HG03432 (cell line): Measurements from ENCODE around the gene OR6K2.
"Not testable (repeated sequence)": the region's sequence is repeated elsewhere in the genome, so short reads cannot be mapped to it uniquely, and the experiment has no call there.

Source experiments
- ATAC-seq: cut with Tn5 transposase; IDR thresholded peaks from one replicate; pipeline ENCODE4 v1.9.1; 2021; ENCODE audit warnings: mild to moderate bottlenecking, moderate library complexity; ENCODE audit not compliant: unreplicated experiment

Gene OR6K2, protein sequence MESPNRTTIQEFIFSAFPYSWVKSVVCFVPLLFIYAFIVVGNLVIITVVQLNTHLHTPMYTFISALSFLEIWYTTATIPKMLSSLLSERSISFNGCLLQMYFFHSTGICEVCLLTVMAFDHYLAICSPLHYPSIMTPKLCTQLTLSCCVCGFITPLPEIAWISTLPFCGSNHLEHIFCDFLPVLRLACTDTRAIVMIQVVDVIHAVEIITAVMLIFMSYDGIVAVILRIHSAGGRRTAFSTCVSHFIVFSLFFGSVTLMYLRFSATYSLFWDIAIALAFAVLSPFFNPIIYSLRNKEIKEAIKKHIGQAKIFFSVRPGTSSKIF

DNA sequence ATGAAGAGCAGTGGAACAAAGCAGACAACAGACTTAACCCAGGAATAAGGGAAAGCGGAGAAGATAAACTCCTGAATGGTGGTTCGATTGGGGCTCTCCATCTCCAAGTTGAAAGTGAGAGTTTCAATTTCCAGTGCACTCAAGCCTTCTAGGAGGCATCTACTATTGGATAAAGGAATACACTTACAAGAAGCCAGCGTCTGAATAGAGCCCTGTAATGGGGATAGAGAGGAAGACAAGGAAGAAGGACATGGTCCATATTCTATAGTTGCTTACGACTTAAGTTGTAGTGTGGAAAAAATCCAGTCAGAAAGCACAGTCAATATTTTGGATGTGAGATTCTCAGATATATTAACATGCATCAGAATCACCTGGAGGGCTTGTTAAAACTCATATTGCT, at the start of gene OR6K2:
Gene OR6K2, minus strand, starts transcription at position 101 of the 400 bp plus-strand sequence. Its CDS starts 0 bp downstream, at position 101.
- no peak for ATAC-seq

DNA sequence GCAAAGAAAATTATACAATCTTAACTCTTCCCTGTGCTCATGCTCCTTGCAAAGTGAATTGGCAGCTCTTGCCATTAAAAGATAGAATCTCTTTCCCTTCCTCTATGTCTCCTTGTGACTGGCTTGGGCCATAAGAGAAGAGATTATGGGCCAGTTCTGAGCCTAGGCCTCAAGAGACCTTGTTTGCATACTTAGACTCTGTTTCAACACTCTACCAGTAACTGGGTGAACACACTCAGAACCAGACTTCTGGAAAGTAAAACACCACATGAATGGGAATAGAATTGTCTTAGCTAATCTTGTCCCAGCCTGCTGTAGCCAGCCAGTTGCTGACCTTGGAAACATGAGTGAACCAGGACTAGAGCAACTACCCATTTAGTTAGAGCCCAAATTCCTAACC, 35.4 kb upstream of the OR6K2 start:
- no peak for ATAC-seq

DNA sequence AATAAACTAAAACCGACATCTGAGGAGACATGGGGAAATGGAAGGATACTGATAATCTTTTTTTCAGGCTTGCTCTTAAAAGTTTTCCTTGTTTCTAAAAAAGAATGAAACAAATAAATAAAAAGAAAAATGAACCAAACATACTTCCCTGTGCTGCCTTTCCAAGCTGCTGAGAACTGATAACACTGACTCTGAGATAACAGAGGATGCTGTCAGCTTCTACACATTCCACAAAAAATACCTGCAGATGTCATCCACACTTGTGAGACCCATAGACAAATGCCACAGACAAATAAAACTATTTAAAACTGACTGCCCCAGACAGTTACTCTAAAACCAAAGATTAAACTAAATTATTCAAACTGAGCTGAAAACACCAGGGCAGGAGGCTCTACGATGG, 32.1 kb upstream of the OR6K2 start:
- ATAC-seq: no peak

DNA sequence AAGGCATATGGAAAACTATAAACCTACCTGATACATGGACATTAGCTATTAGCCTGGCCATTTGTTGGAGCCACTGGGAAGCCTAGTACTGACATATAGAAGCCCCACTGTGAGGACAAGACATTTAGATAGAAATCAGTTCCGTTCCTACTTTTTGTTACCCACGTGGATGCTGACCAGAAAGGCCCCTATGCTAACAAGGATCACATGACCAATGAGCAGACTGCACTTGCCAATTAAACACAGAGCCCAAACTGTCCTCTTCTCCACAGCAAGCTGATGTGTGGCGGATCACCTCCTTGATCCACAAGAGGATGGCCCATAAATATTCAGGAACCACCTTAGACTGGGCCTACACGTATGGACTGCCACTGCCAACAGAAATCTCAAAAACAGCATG, 31.3 kb upstream of the OR6K2 start:
- no peak for ATAC-seq

DNA sequence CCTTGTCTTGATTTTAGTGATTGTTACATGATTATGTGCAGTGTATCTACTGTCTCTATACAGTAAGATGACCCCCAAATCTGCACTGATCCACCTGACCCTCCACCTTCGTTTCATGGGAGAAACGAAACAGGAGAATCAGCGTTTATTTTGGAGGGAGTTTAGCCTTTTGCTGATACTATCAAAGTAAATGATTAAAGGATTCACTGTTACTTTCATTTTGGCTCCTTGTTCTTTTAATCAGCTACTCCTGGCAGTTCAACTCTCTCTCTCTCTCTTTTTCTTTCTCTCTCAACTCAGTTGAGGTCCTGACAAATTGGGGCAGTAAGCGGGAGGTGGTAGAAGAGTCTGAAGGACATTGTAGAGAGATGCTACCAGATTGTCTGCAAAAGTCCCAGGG, 30.0 kb upstream of the OR6K2 start:
- ATAC-seq: no peak

DNA sequence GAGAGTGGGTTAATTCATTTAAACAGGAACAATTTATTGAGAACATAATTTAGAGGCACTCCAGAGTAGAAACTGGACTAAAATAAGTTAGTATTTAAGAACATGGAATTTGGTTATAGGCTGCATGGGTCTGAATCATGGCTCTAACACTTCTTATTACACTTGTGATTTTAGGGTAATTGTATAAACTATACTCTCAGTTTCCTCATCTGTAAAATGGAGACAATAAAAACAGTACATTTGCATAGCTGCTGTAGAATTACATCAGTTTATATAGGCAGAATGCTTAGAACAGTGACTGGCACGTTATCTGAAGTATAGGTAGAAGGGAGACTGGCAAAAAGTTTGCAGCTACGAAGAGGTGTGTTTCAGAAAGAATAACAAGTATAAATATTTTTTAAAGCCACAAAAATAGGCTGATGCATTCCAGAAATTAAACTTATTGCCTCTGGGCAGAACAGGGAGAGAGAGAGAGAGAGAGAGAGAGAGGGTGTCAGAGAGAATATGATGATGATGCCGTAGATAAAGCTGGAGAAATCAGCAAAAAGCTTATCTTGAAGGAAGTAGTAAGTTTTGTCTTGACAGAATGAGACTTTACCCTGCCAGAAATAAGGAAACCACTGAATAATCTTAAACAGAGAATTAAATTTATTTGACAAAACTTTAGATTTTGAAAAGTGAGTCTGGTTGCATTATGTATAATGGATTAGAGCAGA, 28.2 kb upstream of the OR6K2 start:
- no peak for ATAC-seq

DNA sequence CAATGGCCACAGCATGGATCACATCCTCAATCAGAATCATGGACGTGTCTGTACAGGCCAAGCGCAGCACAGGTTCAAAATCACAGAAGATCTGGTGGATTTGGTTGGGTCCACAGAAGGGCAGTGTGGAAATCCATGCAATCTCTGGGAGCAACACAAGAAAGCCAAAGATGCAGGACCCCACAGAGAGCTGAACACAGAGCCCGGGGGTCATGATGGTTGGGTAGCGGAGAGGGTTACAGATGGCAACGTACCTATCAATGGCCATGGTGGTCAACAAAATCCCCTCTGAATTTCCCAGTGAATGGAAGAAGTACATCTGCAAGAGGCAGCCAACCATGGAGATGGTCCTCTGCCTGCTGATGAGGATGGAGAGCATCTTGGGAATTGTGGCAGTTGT, 24.0 kb upstream of the OR6K2 start:
- no peak for ATAC-seq

DNA sequence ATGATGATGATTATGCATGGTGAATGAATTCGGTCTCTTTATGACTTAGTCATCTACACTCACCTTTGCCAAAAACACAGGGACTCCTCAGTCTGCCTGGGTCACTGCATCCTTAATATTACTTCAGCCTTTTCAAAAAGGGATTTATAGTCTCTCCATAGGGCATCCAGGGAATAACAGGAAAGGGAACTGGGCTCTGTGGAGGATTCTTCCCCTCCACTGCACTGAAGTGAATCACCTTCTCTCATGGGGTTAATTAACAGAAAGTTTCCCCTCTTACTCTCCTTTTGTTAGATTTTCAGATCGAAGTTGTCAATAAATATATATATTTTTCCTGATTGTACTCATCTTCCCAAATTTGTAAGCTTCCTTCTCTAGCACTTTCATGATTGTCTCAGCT, 20.2 kb upstream of the OR6K2 start, which contains the start of gene OR6K3:
Gene OR6K3, minus strand, starts transcription at position 101 of the 400 bp plus-strand sequence. CDS start 2,605 bp downstream, outside the sequence.
- ATAC-seq: no peak

DNA sequence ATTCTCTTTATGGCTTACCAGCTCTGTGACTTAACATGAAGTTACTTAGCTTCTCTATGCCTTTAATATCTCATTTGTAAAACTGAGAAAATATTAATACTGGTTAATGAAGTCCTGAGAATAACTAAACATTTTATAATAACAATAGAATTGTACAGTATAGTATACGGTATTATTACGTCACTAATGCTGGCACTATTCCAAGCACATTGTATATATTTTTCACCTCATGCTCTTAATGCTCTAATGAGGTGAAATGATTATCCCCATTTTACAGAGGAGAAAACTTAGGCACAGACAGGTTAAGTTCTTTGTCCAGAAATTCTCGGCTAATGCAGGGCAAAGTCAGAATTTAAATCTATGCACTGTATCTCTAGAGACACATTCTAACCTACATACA, 19.2 kb upstream of the OR6K2 start:
- no peak for ATAC-seq

DNA sequence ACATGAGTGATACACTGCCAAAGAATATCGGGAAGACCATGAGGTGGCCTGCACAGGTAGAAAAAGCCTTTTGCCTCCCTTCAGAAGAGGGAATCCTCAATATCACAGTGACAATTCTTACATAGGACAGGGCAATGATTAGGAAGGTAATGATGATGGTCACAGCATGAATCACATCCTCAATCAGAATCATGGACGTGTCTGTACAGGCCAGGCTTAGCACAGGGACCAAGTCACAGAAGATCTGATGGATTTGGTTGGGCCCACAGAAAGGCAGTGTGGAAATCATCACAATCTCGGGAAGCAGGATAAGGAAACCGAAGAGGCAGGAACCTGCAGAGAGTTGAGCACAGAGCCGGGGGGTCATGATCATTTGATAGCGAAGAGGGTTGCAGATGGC, 16.9 kb upstream of the OR6K2 start:
- no peak for ATAC-seq

DNA sequence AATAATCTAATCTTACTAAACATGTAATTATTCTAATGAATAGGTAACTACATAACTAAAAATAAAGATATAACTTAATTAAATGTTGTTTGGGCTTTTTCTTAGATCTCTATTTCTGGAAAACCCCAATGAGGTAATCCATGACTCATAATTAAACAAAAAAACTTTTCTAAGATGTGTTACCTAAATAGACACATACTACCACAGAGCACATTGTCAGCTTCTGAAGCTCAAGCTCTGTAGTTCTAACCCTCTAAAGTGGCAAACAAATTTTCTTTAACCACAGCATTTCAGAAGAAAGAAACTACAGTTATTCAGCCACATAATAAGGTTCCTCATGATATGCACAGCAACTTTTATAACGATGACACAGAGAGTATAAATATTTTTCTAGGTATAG, 15.9 kb upstream of the OR6K2 start:
- peak; percentile 91 for ATAC-seq

DNA sequence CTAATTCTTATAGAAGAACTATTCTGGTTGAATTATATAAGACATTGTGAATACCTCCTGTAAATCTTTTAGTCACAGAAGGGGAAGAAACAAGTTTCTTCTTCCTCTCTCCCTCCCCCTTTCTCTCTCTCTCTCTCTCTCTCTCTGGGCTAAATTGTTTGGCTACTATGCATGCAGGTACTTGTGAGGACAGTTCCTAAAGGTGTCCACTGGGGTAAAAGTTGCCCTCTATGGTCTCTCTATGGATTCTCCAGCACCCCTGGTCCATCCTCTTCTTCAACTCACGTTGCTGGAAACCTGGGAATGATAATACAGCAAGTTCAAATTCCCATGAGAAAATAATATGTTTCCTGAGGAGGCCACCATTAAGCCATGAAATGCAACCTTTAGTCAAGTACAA, 14.3 kb upstream of the OR6K2 start:
- no peak for ATAC-seq

DNA sequence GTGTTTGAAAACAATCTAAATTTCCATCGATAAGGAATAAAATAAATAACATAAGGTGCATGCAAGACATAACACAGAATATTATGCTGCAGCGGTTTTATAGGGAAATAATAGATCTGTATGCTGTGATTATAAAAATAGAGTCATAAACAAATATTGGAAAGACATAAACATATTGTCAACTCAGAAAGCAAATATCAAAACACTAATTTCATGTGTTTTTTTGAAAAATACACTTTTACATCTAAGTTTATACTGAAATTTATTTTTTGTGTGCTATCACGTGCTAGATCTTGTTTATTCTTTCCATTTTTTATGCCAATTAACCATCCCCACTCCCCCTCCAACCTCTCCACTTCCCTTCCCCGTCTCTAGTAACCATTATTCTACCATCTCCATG, 10.6 kb upstream of the OR6K2 start:
- no peak for ATAC-seq

DNA sequence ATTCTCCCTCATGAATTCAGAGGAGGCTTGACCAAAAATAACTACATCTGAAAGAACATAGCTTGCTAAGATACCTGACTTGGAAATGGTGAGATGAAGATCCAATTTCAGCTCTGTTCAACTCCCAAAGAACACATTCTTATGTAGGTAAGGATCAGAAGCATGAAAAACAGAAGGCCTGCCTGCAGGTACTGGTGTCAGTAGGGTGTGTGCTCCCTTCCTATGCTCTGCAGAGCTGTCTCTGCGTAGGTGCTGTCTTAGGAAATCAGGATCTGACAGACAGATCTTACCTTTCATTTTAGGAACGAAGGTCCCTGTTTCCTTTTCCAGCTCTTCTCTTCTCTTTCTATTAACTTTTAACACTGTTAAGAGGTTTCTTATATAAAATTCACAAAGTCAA, 5.6 kb upstream of the OR6K2 start:
- no peak for ATAC-seq

DNA sequence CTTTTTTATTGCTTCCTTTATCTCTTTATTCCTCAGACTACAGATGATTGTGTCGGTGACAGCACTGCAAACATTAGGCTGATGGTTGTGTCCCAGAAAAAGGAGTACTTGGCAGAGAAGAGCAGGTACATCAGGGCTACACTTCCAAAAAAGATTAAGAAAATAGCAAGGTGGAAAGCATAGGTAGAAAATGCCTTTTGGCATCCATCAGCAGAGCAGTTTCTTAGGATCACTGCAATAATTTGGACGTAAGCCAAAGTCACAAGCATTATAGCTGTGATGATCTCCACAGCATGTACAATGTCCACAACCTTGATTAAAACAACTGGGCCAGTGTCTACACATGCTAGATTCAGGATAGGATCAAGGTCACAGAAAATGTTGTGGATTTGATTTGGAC, 5.9 kb downstream of the OR6K2 start:
- no peak for ATAC-seq

DNA sequence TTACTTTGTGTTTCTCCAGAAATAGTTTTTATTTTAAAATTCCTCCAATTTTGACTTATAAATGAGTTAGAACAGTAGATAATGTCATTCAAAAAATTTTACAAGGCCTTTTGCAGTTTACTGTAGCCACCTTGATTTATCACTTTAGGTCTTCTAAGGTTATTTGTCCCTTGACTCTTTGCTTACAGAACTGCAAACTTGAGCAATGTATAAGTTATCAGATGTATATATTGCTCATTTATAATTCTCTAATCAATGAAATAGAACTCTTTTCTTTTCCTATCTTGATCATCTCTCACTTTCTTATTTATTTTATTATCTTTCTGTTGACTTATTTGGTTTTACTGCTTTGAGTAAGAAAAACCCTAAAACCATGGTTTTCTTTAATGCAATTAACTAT, 8.1 kb downstream of the OR6K2 start:
- no peak for ATAC-seq

DNA sequence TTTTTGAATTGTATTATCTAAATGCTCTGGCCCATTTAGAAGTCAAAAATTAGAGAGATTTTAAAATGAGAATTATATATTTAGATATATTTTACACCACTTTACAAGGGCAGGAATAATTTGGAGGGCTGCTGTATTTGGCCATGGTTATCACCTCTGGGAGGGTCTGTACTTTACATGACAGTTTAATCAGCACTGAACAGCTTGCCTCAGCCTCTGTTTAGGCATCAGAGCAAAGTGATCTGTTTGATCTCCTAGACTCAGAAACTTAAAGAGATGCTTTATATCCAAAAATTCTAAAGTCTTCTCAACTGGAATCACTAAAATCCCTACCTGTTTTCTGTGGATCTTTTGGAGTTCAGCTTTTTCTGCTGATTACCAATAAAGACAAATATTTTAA, 8.5 kb downstream of the OR6K2 start:
- no peak for ATAC-seq

DNA sequence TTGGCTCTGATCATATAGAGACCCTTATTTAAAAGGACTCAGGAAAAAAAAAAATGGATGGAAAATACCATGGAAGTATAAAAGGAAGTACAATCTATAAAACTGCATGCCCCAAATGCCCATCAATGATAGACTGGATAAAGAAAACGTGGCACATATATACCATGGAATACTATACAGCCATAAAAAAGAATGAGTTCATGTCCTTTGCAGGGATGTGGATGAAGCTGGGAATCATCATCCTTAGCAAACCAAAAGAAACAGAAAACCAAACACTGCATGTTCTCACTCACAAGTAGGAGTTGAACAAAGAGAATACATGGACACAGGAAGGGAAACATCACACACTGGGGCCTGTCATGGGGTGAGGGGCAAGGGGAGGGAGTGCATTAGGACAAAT, 9.3 kb downstream of the OR6K2 start:
- not testable (repeated sequence) for ATAC-seq

DNA sequence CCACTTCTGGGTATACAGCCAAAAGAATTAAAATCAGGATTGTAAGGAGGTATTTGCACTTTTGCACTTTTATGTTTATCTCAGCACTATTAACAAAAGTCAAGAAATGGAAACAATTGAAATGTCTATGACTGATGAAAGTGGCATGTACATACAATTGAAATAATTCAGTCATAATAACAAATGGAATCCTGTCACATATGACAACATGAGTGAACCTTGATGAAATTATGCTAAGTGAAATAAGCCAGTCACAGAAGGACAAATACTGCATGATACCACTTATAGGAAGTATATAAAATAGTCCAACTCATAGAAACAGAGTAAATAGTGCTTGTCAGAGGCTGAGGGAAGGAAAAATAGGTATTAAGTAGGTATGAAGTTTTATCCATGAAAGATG, 10.6 kb downstream of the OR6K2 start:
- ATAC-seq: no peak

DNA sequence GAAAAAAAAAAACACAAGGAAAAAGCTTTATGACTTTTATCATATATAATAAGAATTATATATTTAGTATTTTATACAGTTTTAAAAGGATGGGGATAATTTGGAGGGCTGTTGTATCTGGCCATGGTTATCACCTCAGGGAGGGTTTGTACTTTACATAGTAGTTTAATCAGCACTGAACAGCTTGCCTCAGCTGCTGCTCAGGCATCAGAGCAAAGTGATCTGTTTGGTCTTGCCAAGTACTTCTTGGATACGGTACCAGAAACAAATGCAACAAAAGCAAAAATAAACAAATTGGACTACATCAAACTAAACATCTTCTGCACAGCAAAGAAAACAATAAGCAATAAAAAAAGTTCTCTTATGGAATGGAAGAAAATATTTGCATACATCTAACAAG, 11.3 kb downstream of the OR6K2 start:
- ATAC-seq: no peak

DNA sequence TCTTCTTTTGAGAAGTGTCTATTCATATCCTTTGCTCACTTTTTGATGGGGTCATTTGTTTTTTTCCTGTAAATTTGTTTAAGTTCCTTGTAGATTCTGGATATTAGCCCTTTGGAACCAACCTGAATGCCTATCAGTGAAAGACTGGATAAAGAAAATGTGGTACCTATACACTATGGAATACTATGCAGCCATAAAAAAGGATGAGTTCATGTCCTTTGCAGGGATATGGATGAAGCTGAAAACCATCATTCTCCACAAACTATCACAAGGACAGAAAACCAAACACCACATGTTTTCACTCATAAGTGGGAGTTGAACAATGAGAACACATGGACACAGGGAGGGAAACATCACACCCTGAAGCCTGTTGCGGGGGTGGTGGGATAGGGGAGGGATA, 12.1 kb downstream of the OR6K2 start:
- ATAC-seq: not testable (repeated sequence)

DNA sequence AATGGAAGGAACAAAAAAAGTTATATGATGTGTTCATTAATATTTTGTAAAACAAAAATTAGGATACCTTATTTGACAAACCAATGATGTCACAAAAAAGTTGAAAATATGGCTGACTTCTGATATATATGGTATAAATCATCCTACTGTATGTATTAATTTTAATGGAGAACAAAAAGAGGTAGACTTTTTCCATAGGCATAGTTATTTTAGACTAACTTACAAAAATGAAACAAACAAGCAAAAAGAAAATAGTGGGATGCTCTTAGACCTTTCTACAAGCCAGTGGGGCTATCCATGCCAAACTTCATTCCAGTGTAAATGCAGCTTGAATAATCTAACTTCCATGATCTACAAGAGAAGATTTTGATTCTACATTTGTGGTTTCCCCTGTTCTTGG, 13.4 kb downstream of the OR6K2 start:
- no peak for ATAC-seq
